A673 (cell line): ENCODE data around the gene MSI2. TPM values are rescaled to one million over a fixed set of nuclear protein-coding genes. Genes with fewer than 3 reads are reported as not detected.

Experiments
- BruUV-seq: library from RNA; stranded (reverse); fragments of 400-500 nt; replicated peaks from 2 replicates; lab custom pipeline; 2021; lab: Mats Ljungman, UMichigan
- CTCF ChIA-PET: fragments of 300-600 bp; sonication (Branson Sonifier 250); formaldehyde crosslinking; loops from one replicate; lab custom pipeline; 2022; ENCODE audit warnings: antibody characterized with exemption; lab: Charles Lee
- POLR2A ChIA-PET: fragments of 300-600 bp; sonication (Branson Sonifier 250); formaldehyde crosslinking; loops from one replicate; lab custom pipeline; 2022; ENCODE audit warnings: antibody characterized with exemption; ENCODE audit not compliant: low non-redundant PET; lab: Charles Lee
- DNase-seq: peaks from one replicate; pipeline ENCODE4 v3.0.0-alpha.2; 2015; ENCODE audit warnings: low spot score
- H3K27ac ChIP-seq: fragments of 200-600 bp; sonication (generic); 2 replicates; pipeline ENCODE4 v1.5.1; 2016; ENCODE audit warnings: mixed run types, low read depth, mild to moderate bottlenecking, mixed read lengths, antibody characterized with exemption, low read length; ENCODE audit not compliant: poor library complexity, severe bottlenecking
- H3K27me3 ChIP-seq: fragments of 200-600 bp; sonication (generic); replicated peaks from 2 replicates; pipeline ENCODE4 v1.6.1; 2017; ENCODE audit warnings: mixed run types, low read depth, mild to moderate bottlenecking, mixed read lengths, antibody characterized with exemption, low read length; ENCODE audit not compliant: insufficient read depth, poor library complexity
- H3K36me3 ChIP-seq: fragments of 200-600 bp; sonication (generic); 2 replicates; pipeline ENCODE4 v1.6.1; 2016; ENCODE audit warnings: mixed run types, mild to moderate bottlenecking, mixed read lengths, antibody characterized with exemption, low read length; ENCODE audit not compliant: insufficient read depth, poor library complexity, severe bottlenecking
- H3K4me1 ChIP-seq: fragments of 200-600 bp; sonication (generic); 2 replicates; pipeline ENCODE4 v1.6.1; 2017; ENCODE audit warnings: mixed run types, mild to moderate bottlenecking, mixed read lengths, antibody characterized with exemption, low read length; ENCODE audit not compliant: insufficient read depth, poor library complexity, severe bottlenecking
- H3K4me3 ChIP-seq: fragments of 200-600 bp; sonication (generic); 2 replicates; pipeline ENCODE4 v1.5.1; 2016; ENCODE audit warnings: low read depth, mixed run types, mild to moderate bottlenecking, mixed read lengths, low read length; ENCODE audit not compliant: poor library complexity, severe bottlenecking
- H3K9me3 ChIP-seq: fragments of 200-600 bp; sonication (generic); 2 replicates; pipeline ENCODE4 v1.6.1; 2016; ENCODE audit warnings: mixed run types, low read depth, mild to moderate bottlenecking, mixed read lengths, antibody characterized with exemption, low read length; ENCODE audit not compliant: poor library complexity, severe bottlenecking
- EZH2 ChIP-seq: fragments of 200-600 bp; sonication (generic); IDR thresholded peaks from 2 replicates; pipeline ENCODE4 v1.6.1; 2017; ENCODE audit warnings: borderline replicate concordance, low read depth, mild to moderate bottlenecking, mixed read lengths, antibody characterized with exemption, low read length; ENCODE audit not compliant: poor library complexity, severe bottlenecking
- intact Hi-C: fragments of 100-400 bp; cut with micrococcal nuclease; formaldehyde crosslinking; loops from one replicate; pipeline ENCODE4 v1.10.0; 2022; ENCODE audit not compliant: unreplicated experiment
- total RNA-seq: library from RNA; stranded (reverse); gene quantifications from 2 replicates; pipeline ENCODE4 v1.2.3, GENCODE V29; 2021
- TF ChIP-seq, protein P1 (sequence below): fragments of 300-800, 200-600 bp; sonication (generic); conservative IDR thresholded peaks from 2 replicates; pipeline ENCODE4 v1.5.1; 2017; ENCODE audit warnings: low read depth, mild to moderate bottlenecking, antibody characterized with exemption, low read length, moderate library complexity, mixed read lengths

MSI2 gene
- total RNA-seq, 1 experiment from 2014 or later, result 108 TPM

DNA sequence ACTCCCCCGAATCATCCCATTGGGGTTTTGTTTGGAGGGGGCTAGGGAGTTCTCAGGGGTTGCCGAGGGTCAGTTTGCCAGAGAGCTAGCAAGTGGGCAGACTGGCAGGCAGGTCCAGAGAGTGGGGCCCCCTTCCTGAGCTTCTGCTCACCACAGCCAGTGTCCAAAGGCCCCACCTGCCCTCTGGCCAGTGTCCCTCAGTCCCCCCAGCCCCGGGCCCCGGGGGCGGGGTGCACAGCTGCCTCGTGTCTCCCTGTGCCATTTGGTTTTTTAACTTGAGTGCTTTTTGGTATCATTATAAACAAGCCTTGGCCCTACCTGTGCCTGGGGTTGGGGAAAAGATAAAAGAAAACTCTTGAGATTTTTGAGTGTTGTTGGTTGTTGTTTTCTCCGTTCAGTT is 397.0 kb downstream of the MSI2 start:
- no peaks in the 10 kb centered on the region for H3K9me3 ChIP-seq
- H3K4me3 ChIP-seq, result no peak overlapping the region
- POLR2A ChIA-PET, result no interaction called here
- no peaks in the 10 kb centered on the region for H3K36me3 ChIP-seq
- no peak for DNase-seq
- intact Hi-C loops, result no loop called here
- CTCF ChIA-PET, result no interaction called here
- TF ChIP-seq, protein P1, sequence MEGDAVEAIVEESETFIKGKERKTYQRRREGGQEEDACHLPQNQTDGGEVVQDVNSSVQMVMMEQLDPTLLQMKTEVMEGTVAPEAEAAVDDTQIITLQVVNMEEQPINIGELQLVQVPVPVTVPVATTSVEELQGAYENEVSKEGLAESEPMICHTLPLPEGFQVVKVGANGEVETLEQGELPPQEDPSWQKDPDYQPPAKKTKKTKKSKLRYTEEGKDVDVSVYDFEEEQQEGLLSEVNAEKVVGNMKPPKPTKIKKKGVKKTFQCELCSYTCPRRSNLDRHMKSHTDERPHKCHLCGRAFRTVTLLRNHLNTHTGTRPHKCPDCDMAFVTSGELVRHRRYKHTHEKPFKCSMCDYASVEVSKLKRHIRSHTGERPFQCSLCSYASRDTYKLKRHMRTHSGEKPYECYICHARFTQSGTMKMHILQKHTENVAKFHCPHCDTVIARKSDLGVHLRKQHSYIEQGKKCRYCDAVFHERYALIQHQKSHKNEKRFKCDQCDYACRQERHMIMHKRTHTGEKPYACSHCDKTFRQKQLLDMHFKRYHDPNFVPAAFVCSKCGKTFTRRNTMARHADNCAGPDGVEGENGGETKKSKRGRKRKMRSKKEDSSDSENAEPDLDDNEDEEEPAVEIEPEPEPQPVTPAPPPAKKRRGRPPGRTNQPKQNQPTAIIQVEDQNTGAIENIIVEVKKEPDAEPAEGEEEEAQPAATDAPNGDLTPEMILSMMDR, result no peak
- TF ChIP-seq EZH2, result no peak
- H3K4me1 ChIP-seq, result no peaks in the 10 kb centered on the region
- no TSS peak for BruUV-seq
- no peak overlapping the region for H3K27ac ChIP-seq
- H3K27me3 ChIP-seq, result no peaks in the 10 kb centered on the region

DNA sequence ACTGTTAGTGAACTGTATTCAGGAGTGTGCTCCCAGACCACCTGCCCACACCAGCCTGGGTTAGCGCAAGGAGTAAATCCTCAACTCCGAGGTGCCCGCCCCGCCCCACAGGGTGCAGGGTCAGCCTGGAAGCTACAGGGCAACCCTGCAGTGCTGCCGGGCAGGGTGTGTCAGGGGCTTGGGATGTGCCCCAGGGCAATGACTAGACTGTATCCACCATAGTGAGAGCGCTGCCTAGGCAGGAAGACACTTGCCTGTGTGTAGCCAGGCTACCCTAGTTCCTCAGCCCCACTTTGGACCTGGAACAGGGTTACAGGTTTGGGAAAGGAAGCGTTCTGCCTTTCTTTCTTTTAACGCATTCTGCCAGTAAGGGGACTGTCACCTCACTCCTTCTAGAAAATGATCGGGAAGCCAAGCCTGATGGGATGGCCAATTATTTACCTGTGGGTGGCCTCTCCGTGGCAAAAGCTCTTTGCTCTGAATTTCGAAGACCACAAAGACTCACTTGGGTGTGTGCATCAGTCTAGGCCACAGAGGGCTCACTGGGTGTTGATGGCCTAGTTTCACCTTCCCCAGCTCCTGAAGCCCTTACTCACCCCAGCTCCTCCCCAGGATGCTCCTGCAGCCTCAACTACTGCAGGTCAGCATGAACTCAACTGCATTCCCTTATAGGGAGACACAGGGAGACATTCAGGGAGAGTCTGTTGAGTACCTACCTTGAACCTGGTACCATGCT is 397.9 kb downstream of the MSI2 start:
- POLR2A ChIA-PET, result no interaction called here
- no peaks in the 10 kb centered on the region for H3K27me3 ChIP-seq
- H3K27ac ChIP-seq, result no peak overlapping the region
- no peaks in the 10 kb centered on the region for H3K9me3 ChIP-seq
- intact Hi-C loops, result no loop called here
- TF ChIP-seq, protein P1, result no peak
- TF ChIP-seq EZH2, result no peak
- no TSS peak for BruUV-seq
- CTCF ChIA-PET, result no interaction called here
- no peaks in the 10 kb centered on the region for H3K4me1 ChIP-seq
- no peaks in the 10 kb centered on the region for H3K36me3 ChIP-seq
- no peak for DNase-seq
- H3K4me3 ChIP-seq, result no peak overlapping the region

DNA sequence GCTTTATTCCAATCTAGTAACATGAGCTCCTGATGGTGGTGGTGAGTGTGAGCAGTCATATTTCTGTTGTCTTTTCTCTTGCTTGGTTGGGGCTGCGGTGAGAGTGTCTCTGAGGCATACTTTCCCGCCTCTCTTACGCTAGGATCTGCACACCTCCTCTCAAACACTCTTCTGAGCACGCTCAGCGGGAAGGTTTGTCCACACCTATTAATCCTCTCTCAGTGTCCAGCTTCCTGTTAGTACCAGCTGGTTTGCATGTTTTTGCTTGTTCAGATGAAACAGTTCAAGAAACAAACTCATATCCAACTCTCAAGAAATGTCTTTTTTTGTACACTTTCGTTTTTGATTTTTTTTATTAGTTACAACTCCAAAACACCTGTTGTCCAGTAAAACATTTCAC is 399.2 kb downstream of the MSI2 start:
- no peak for DNase-seq
- TF ChIP-seq EZH2, result no peak
- TF ChIP-seq, protein P1, result no peak
- ChIA-PET CTCF (interaction anchor here (0.6 kb wide), 1 partner anchor 17 kb away, joined by 5 read pairs; no protein-coding TSS in a partner anchor), POLR2A (no interaction called here)
- H3K27me3 ChIP-seq, result no peaks in the 10 kb centered on the region
- BruUV-seq, result no TSS peak
- H3K27ac ChIP-seq, result no peak overlapping the region
- H3K9me3 ChIP-seq, result no peaks in the 10 kb centered on the region
- H3K4me1 ChIP-seq, result no peaks in the 10 kb centered on the region
- intact Hi-C loops, result no loop called here
- H3K4me3 ChIP-seq, result no peak overlapping the region
- H3K36me3 ChIP-seq, result no peaks in the 10 kb centered on the region
